GM18505 (cell line): ENCODE results near the gene MIA.
"Not testable (repeated sequence)": the region's sequence is repeated elsewhere in the genome, so short reads cannot be mapped to it uniquely, and the experiment has no call there.

Source experiments
- ATAC-seq: cut with Tn5 transposase; IDR thresholded peaks from one replicate; pipeline ENCODE4 v1.9.1; 2021; ENCODE audit not compliant: unreplicated experiment

The MIA gene

GRCh38 chr19:40826699-40827385 lies 51.5 kb downstream of the MIA start:
- not testable (repeated sequence) for ATAC-seq
